SK-N-SH (cell line): ENCODE results near the gene FOXP1. TPM values are rescaled to one million over a fixed set of nuclear protein-coding genes. Genes with fewer than 3 reads are reported as not detected.

Source experiments
- CTCF ChIA-PET: fragments of 300-600, 350-600 bp; formaldehyde crosslinking; extraction: SDS; loops from one replicate; lab custom pipeline; 2021; lab: Yijun Ruan, JAX
- POLR2A ChIA-PET: fragments of 350-600 bp; sonication (Branson Sonifier 250); formaldehyde crosslinking; extraction: SDS; loops from one replicate; lab custom pipeline; 2020; ENCODE audit warnings: antibody characterized with exemption, inconsistent platforms; lab: Yijun Ruan, JAX
- DNase-seq: peaks from one replicate; pipeline ENCODE4 v3.0.0; 2012
- H2AFZ ChIP-seq: fragments of 200-600 bp; sonication (generic); 2 replicates; pipeline ENCODE4 v1.8.1; 2016; ENCODE audit warnings: antibody characterized with exemption, mild to moderate bottlenecking, low read depth
- H3F3A ChIP-seq: fragments of 200-600 bp; sonication (generic); replicated peaks from 2 replicates; pipeline ENCODE3; 2016; ENCODE audit warnings: antibody characterized with exemption, mild to moderate bottlenecking; ENCODE audit not compliant: insufficient read depth
- H3K27ac ChIP-seq, 2 experiments: fragments of 200-500 bp in 1 of 2; fragments of 200-600 bp in 1 of 2; sonication (Bioruptor generic) in 1 of 2; sonication (generic), shearing (Covaris generic) in 1 of 2; 2 replicates each; pipeline versions ENCODE4 v1.5.1 to v1.6.1; 2014 to 2016; ENCODE audit warnings: low read depth in 2 of 2, inconsistent platforms in 1 of 2, low read length in 1 of 2, mild to moderate bottlenecking in 1 of 2, mixed read lengths in 1 of 2
- H3K27me3 ChIP-seq: fragments of 200-600 bp; sonication (generic), shearing (Covaris generic); 2 replicates; pipeline ENCODE4 v1.6.1; 2016; ENCODE audit warnings: mixed run types; ENCODE audit not compliant: insufficient read depth
- H3K36me3 ChIP-seq, 2 experiments: fragments of 200-500 bp in 1 of 2; fragments of 200-600 bp in 1 of 2; sonication (Bioruptor generic) in 1 of 2; sonication (generic) in 1 of 2; replicated peaks in 1 of 2; 2 replicates each; pipeline versions ENCODE3 to v1.5.1; 2014 to 2016; ENCODE audit warnings: low read length in 1 of 2, mild to moderate bottlenecking in 1 of 2; ENCODE audit not compliant: insufficient read depth in 2 of 2, control insufficient read depth in 1 of 2
- H3K4me1 ChIP-seq, 2 experiments: fragments of 200-500 bp in 1 of 2; fragments of 200-600 bp in 1 of 2; sonication (Bioruptor generic) in 1 of 2; sonication (generic), shearing (Covaris generic) in 1 of 2; 2 replicates each; pipeline versions ENCODE4 v1.5.1 to v1.6.1; 2014 to 2016; ENCODE audit warnings: low read depth in 1 of 2, low read length in 1 of 2, mixed run types in 1 of 2; ENCODE audit not compliant: insufficient read depth in 2 of 2, control insufficient read depth in 1 of 2
- H3K4me2 ChIP-seq: fragments of 200-600 bp; sonication (generic), shearing (Covaris generic); 2 replicates; pipeline ENCODE4 v1.6.1; 2017; ENCODE audit warnings: mixed run types
- H3K4me3 ChIP-seq, 2 experiments: fragments of 200-500 bp in 1 of 2; fragments of 200-600 bp in 1 of 2; sonication (Bioruptor generic) in 1 of 2; sonication (generic), shearing (Covaris generic) in 1 of 2; 2 replicates each; pipeline versions ENCODE4 v1.5.1 to v1.8.1; 2014 to 2016; ENCODE audit warnings: low read depth in 2 of 2, inconsistent platforms in 1 of 2, low read length in 1 of 2, mild to moderate bottlenecking in 1 of 2, mixed read lengths in 1 of 2, moderate library complexity in 1 of 2
- H3K79me2 ChIP-seq: fragments of 200-600 bp; sonication (generic); 2 replicates; pipeline ENCODE4 v1.8.1; 2017; ENCODE audit warnings: mild to moderate bottlenecking; ENCODE audit not compliant: insufficient read depth
- H3K9ac ChIP-seq: fragments of 200-600 bp; sonication (generic); 2 replicates; pipeline ENCODE4 v1.6.1; 2017; ENCODE audit warnings: mixed run types
- H3K9me2 ChIP-seq: fragments of 200-600 bp; sonication (generic); 2 replicates; pipeline ENCODE4 v1.6.1; 2017; ENCODE audit warnings: mixed run types
- H3K9me3 ChIP-seq: fragments of 200-600 bp; sonication (generic); 2 replicates; pipeline ENCODE4 v1.6.1; 2017; ENCODE audit warnings: mixed run types, mild to moderate bottlenecking, moderate library complexity
- H4K20me1 ChIP-seq: fragments of 200-600 bp; sonication (generic); 2 replicates; pipeline ENCODE4 v1.6.1; 2017; ENCODE audit warnings: mild to moderate bottlenecking, mixed run types; ENCODE audit not compliant: insufficient read depth
- ELF1 ChIP-seq: IDR thresholded peaks from 2 replicates; pipeline ENCODE4 v1.4.0; 2012
- EP300 ChIP-seq, 2 experiments: IDR thresholded peaks; 2 replicates each; pipeline versions ENCODE4 v1.4.0 to v1.6.1; 2012; ENCODE audit warnings: borderline replicate concordance in 1 of 2, low read depth in 1 of 2, low read length in 1 of 2
- FOXJ3 ChIP-seq: sonication (generic); formaldehyde crosslinking; IDR thresholded peaks from 2 replicates; pipeline ENCODE4 v1.5.1; 2020; ENCODE audit warnings: mild to moderate bottlenecking, missing genetic modification reagents
- FOXM1 ChIP-seq: IDR thresholded peaks from 2 replicates; pipeline ENCODE4 v1.4.0; 2012; ENCODE audit warnings: low read depth, mild to moderate bottlenecking
- GATA2 ChIP-seq: sonication (generic); formaldehyde crosslinking; IDR thresholded peaks from 2 replicates; pipeline ENCODE4 v1.5.0; 2020; ENCODE audit warnings: mild to moderate bottlenecking, missing genetic modification reagents
- NRF1 ChIP-seq: IDR thresholded peaks from 2 replicates; pipeline ENCODE4 v1.6.1; 2012; ENCODE audit warnings: low read depth, mild to moderate bottlenecking, low read length
- POLR2AphosphoS5 ChIP-seq: IDR thresholded peaks from 2 replicates; pipeline ENCODE4 v1.6.1; 2012; ENCODE audit warnings: low read depth, low read length
- RAD21 ChIP-seq: IDR thresholded peaks from 2 replicates; pipeline ENCODE4 v1.6.1; 2012; ENCODE audit warnings: mild to moderate bottlenecking, low read length
- RFX5 ChIP-seq: IDR thresholded peaks from 2 replicates; pipeline ENCODE4 v1.6.1; 2012; ENCODE audit warnings: mild to moderate bottlenecking, improper control_type of control experiment, low read length
- RXRA ChIP-seq: IDR thresholded peaks from 2 replicates; pipeline ENCODE4 v1.4.0; 2012; ENCODE audit warnings: low read depth, mild to moderate bottlenecking, borderline replicate concordance
- TAF1 ChIP-seq: IDR thresholded peaks from 2 replicates; pipeline ENCODE4 v1.6.1; 2012; ENCODE audit warnings: low read depth, mild to moderate bottlenecking, low read length, moderate library complexity, borderline replicate concordance
- TCF12 ChIP-seq: IDR thresholded peaks from 2 replicates; pipeline ENCODE4 v1.4.0; 2012
- TEAD4 ChIP-seq: IDR thresholded peaks from 2 replicates; pipeline ENCODE4 v1.4.0; 2012; ENCODE audit warnings: mild to moderate bottlenecking, borderline replicate concordance; ENCODE audit not compliant: insufficient read depth
- WGBS: methylation state at CpG from one replicate; pipeline ENCODE4 v1.1.6; 2017; ENCODE audit warnings: low lambda C conversion rate; 5-methylcytosine and 5-hydroxymethylcytosine counted together
- polyA plus RNA-seq, 3 experiments: library from polyadenylated mRNA; depleted of rRNA; stranded (reverse); fragments of >200 nt; gene quantifications; 2 replicates each; pipeline ENCODE4 v1.2.3, GENCODE V29; 2012
- TF ChIP-seq, protein P1 (sequence below): IDR thresholded peaks from 2 replicates; pipeline ENCODE4 v1.4.0; 2012; ENCODE audit warnings: low read depth, borderline replicate concordance
- TF ChIP-seq, protein P2 (sequence below): IDR thresholded peaks from 2 replicates; pipeline ENCODE4 v1.4.0; 2012; ENCODE audit warnings: low read depth, borderline replicate concordance
- TF ChIP-seq, protein P3 (sequence below): IDR thresholded peaks from 2 replicates; pipeline ENCODE4; 2012
- TF ChIP-seq, protein P4 (sequence below): IDR thresholded peaks from 2 replicates; pipeline ENCODE4 v1.4.0; 2012; ENCODE audit warnings: low read depth
- TF ChIP-seq, protein P5 (sequence below): fragments of 150-350 bp; IDR thresholded peaks from 2 replicates; pipeline ENCODE4 v1.6.1; 2017; ENCODE audit warnings: antibody characterized with exemption, low read length, low read depth, borderline replicate concordance
- TF ChIP-seq, protein P6 (sequence below): fragments of 200-600 bp; sonication (generic); IDR thresholded peaks from 2 replicates; pipeline ENCODE4 v1.6.1; 2017; ENCODE audit warnings: antibody characterized with exemption, mild to moderate bottlenecking, moderate library complexity

FOXP1 gene
- polyA plus RNA-seq, 1 of the 3 experiments (the other 2 are of a cell fraction): 8.8 TPM

DNA sequence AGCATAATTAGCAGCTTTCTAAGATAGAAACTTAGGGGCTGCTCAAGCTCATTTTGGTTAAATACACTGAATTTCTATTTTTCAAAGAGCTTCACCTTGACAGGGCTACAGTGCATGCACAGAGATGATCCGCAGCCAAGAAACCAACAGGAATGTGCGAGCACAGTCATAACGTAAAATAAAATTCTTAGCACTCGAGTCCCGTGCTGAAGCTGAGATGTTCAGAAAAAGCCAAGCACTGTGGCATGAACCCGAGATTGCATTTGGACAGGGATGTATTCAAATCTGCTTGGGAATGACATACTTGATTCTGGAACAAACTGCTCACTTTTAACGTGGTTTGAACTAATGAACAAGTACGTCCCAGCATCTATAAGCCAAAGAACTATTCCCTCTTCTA is 340.3 kb downstream of the FOXP1 start:
- H3K27ac ChIP-seq: peak overlapping the region in 1 of 2 experiments; percentile 99; a peak in 1 of 4 replicates
- no peak overlapping the region for H3K4me3 ChIP-seq
- H3K9ac ChIP-seq: no peak overlapping the region
- WGBS: 93% methylated on average over 8 of the region's 8 CpGs
- H2AFZ ChIP-seq: no peak overlapping the region
- H4K20me1 ChIP-seq: no peaks in the 10 kb centered on the region
- peaks cover 37 to 38% of the 10 kb centered on the region in 2 experiments for H3K4me1 ChIP-seq
- H3K4me2 ChIP-seq: no peak overlapping the region
- H3K79me2 ChIP-seq: peaks cover 73% of the 10 kb centered on the region
- TF ChIP-seq, protein P1, sequence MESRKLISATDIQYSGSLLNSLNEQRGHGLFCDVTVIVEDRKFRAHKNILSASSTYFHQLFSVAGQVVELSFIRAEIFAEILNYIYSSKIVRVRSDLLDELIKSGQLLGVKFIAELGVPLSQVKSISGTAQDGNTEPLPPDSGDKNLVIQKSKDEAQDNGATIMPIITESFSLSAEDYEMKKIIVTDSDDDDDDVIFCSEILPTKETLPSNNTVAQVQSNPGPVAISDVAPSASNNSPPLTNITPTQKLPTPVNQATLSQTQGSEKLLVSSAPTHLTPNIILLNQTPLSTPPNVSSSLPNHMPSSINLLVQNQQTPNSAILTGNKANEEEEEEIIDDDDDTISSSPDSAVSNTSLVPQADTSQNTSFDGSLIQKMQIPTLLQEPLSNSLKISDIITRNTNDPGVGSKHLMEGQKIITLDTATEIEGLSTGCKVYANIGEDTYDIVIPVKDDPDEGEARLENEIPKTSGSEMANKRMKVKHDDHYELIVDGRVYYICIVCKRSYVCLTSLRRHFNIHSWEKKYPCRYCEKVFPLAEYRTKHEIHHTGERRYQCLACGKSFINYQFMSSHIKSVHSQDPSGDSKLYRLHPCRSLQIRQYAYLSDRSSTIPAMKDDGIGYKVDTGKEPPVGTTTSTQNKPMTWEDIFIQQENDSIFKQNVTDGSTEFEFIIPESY: no peak
- no peak for TF ChIP-seq NRF1
- no peak for TF ChIP-seq TCF12
- TF ChIP-seq, protein P2, sequence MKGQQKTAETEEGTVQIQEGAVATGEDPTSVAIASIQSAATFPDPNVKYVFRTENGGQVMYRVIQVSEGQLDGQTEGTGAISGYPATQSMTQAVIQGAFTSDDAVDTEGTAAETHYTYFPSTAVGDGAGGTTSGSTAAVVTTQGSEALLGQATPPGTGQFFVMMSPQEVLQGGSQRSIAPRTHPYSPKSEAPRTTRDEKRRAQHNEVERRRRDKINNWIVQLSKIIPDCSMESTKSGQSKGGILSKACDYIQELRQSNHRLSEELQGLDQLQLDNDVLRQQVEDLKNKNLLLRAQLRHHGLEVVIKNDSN: no peak
- TF ChIP-seq EP300 (IDR thresholded peaks at IDR 0.05; ENCODE audit: borderline replicate concordance in 1 of 2, low read depth in 1 of 2, low read length in 1 of 2): no peak
- TF ChIP-seq FOXM1: no peak
- TF ChIP-seq, protein P3, sequence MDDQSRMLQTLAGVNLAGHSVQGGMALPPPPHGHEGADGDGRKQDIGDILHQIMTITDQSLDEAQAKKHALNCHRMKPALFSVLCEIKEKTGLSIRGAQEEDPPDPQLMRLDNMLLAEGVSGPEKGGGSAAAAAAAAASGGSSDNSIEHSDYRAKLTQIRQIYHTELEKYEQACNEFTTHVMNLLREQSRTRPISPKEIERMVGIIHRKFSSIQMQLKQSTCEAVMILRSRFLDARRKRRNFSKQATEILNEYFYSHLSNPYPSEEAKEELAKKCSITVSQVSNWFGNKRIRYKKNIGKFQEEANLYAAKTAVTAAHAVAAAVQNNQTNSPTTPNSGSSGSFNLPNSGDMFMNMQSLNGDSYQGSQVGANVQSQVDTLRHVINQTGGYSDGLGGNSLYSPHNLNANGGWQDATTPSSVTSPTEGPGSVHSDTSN: no peak
- no peak for TF ChIP-seq TEAD4
- TF ChIP-seq, protein P4, sequence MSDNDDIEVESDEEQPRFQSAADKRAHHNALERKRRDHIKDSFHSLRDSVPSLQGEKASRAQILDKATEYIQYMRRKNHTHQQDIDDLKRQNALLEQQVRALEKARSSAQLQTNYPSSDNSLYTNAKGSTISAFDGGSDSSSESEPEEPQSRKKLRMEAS: no peak
- TF ChIP-seq ELF1: no peak
- TF ChIP-seq TAF1: no peak
- no peak for TF ChIP-seq FOXJ3
- no peak for TF ChIP-seq RFX5
- TF ChIP-seq, protein P5, sequence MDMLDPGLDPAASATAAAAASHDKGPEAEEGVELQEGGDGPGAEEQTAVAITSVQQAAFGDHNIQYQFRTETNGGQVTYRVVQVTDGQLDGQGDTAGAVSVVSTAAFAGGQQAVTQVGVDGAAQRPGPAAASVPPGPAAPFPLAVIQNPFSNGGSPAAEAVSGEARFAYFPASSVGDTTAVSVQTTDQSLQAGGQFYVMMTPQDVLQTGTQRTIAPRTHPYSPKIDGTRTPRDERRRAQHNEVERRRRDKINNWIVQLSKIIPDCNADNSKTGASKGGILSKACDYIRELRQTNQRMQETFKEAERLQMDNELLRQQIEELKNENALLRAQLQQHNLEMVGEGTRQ: no peak
- TF ChIP-seq, protein P6, sequence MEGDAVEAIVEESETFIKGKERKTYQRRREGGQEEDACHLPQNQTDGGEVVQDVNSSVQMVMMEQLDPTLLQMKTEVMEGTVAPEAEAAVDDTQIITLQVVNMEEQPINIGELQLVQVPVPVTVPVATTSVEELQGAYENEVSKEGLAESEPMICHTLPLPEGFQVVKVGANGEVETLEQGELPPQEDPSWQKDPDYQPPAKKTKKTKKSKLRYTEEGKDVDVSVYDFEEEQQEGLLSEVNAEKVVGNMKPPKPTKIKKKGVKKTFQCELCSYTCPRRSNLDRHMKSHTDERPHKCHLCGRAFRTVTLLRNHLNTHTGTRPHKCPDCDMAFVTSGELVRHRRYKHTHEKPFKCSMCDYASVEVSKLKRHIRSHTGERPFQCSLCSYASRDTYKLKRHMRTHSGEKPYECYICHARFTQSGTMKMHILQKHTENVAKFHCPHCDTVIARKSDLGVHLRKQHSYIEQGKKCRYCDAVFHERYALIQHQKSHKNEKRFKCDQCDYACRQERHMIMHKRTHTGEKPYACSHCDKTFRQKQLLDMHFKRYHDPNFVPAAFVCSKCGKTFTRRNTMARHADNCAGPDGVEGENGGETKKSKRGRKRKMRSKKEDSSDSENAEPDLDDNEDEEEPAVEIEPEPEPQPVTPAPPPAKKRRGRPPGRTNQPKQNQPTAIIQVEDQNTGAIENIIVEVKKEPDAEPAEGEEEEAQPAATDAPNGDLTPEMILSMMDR: no peak
- TF ChIP-seq POLR2AphosphoS5: no peak
- no peak for TF ChIP-seq RAD21
- TF ChIP-seq RXRA: no peak
- TF ChIP-seq GATA2 (CRISPR knock-in tag): no peak
- H3K36me3 ChIP-seq: no peaks in the 10 kb centered on the region
- ChIA-PET POLR2A (no interaction called here), CTCF (interaction anchor here (0.9 to 1.3 kb wide), 3 partner anchors 13 to 141 kb away, joined by 3 read pairs; no protein-coding TSS in a partner anchor)
- no peaks in the 10 kb centered on the region for H3K27me3 ChIP-seq
- peaks cover 28% of the 10 kb centered on the region for H3F3A ChIP-seq
- H3K9me2 ChIP-seq: no peaks in the 10 kb centered on the region
- no peak for DNase-seq
- no peaks in the 10 kb centered on the region for H3K9me3 ChIP-seq
